ENCODE measurements around the gene DHRS3. TPM values are rescaled to one million over a fixed set of nuclear protein-coding genes. Genes with fewer than 3 reads are reported as not detected.

The DHRS3 gene
- total RNA-seq, 1 donor from 2014 or later, result 31.9 TPM

- Mint-ChIP-seq H3K27ac (ENCODE audit: unreplicated experiment) (no peak overlapping the region), H3K36me3 (ENCODE audit: low read depth) (no peaks in the 10 kb centered on the region), H3K4me3 (ENCODE audit: unreplicated experiment) (no peak overlapping the region), H3K27me3 (ENCODE audit: low read depth) (peaks cover 10% of the 10 kb centered on the region), H3K9me3 (ENCODE audit: low read depth) (no peaks in the 10 kb centered on the region), H3K4me1 (ENCODE audit: low read depth) (peaks cover 9% of the 10 kb centered on the region)
- peak; percentile 34 for DNase-seq (ENCODE audit: low spot score)
- no peak for TF ChIP-seq CTCF (IDR thresholded peaks at IDR 0.05)
Measured at GRCh38 chr1:12630946-12631530, 13.0 kb upstream of the DHRS3 start.

GRCh38 chr1:12629985-12630760 lies 12.2 kb upstream of the DHRS3 start:
- no peak for TF ChIP-seq CTCF (IDR thresholded peaks at IDR 0.05)
- Mint-ChIP-seq H3K4me1 (ENCODE audit: low read depth) (peaks cover 7% of the 10 kb centered on the region), H3K4me3 (ENCODE audit: unreplicated experiment) (no peak overlapping the region), H3K9me3 (ENCODE audit: low read depth) (no peaks in the 10 kb centered on the region), H3K27ac (ENCODE audit: unreplicated experiment) (no peak overlapping the region), H3K36me3 (ENCODE audit: low read depth) (no peaks in the 10 kb centered on the region), H3K27me3 (ENCODE audit: low read depth) (peaks cover 13% of the 10 kb centered on the region)
- peak; percentile 81 for DNase-seq (ENCODE audit: low spot score)

- no peak overlapping the region for H3K4me3 Mint-ChIP-seq (ENCODE audit: unreplicated experiment)
- H3K36me3 Mint-ChIP-seq (ENCODE audit: low read depth), result no peaks in the 10 kb centered on the region
- no peak overlapping the region for H3K27ac Mint-ChIP-seq (ENCODE audit: unreplicated experiment)
- TF ChIP-seq CTCF (IDR thresholded peaks at IDR 0.05), result no peak
- H3K4me1 Mint-ChIP-seq (ENCODE audit: low read depth), result peaks cover 7% of the 10 kb centered on the region
- peaks cover 14% of the 10 kb centered on the region for H3K27me3 Mint-ChIP-seq (ENCODE audit: low read depth)
- H3K9me3 Mint-ChIP-seq (ENCODE audit: low read depth), result no peaks in the 10 kb centered on the region
- peak; percentile 26 for DNase-seq (ENCODE audit: low spot score)
Measured at GRCh38 chr1:12629511-12629956, 11.5 kb upstream of the DHRS3 start.

GRCh38 chr1:12627296-12627695 lies 9.3 kb upstream of the DHRS3 start:
- Mint-ChIP-seq H3K4me3 (ENCODE audit: unreplicated experiment) (no peak overlapping the region), H3K27ac (ENCODE audit: unreplicated experiment) (no peak overlapping the region), H3K4me1 (ENCODE audit: low read depth) (peaks cover 15% of the 10 kb centered on the region), H3K9me3 (ENCODE audit: low read depth) (no peaks in the 10 kb centered on the region), H3K36me3 (ENCODE audit: low read depth) (no peaks in the 10 kb centered on the region), H3K27me3 (ENCODE audit: low read depth) (peaks cover 14% of the 10 kb centered on the region)
- peak; percentile 11 for DNase-seq (ENCODE audit: low spot score)
- TF ChIP-seq CTCF (IDR thresholded peaks at IDR 0.05), result no peak

- no peak for DNase-seq (ENCODE audit: low spot score)
- Mint-ChIP-seq H3K4me1 (ENCODE audit: low read depth) (peaks cover 19% of the 10 kb centered on the region), H3K27me3 (ENCODE audit: low read depth) (peaks cover 14% of the 10 kb centered on the region), H3K27ac (ENCODE audit: unreplicated experiment) (no peak overlapping the region), H3K36me3 (ENCODE audit: low read depth) (no peaks in the 10 kb centered on the region), H3K4me3 (ENCODE audit: unreplicated experiment) (no peak overlapping the region), H3K9me3 (ENCODE audit: low read depth) (no peaks in the 10 kb centered on the region)
- no peak for TF ChIP-seq CTCF (IDR thresholded peaks at IDR 0.05)
Measured at GRCh38 chr1:12626888-12627287, 8.9 kb upstream of the DHRS3 start.

Measured in chondrocyte (in vitro differentiated cells).